ENCODE measurements around the gene TM7SF3. TPM values are rescaled to one million over a fixed set of nuclear protein-coding genes. Genes with fewer than 3 reads are reported as not detected.

The TM7SF3 gene
- total RNA-seq, 2 donors from 2014 or later = 22.5 to 24.3 TPM

GRCh38 chr12:27009881-27010301, 4.3 kb downstream of the TM7SF3 start:
- Mint-ChIP-seq H3K36me3 (ENCODE audit: low read depth) (peaks cover 7% of the 10 kb centered on the region), H3K4me1 (peaks cover 34% of the 10 kb centered on the region), H3K27me3 (no peaks in the 10 kb centered on the region), H3K27ac (no peak overlapping the region), H3K4me3 (no peak overlapping the region)
- ATAC-seq (no peak), DNase-seq (no peak)
- no peaks in the 10 kb centered on the region for H3K9me3 ChIP-seq (ENCODE audit: control insufficient read depth, low read length, poor library complexity, severe bottlenecking)

GRCh38 chr12:27008081-27008480, 6.1 kb downstream of the TM7SF3 start:
- Mint-ChIP-seq H3K4me1 (peaks cover 32% of the 10 kb centered on the region), H3K27ac (peak overlapping the region; percentile 21), H3K4me3 (no peak overlapping the region), H3K36me3 (ENCODE audit: low read depth) (peaks cover 7% of the 10 kb centered on the region), H3K27me3 (no peaks in the 10 kb centered on the region)
- no peaks in the 10 kb centered on the region for H3K9me3 ChIP-seq (ENCODE audit: control insufficient read depth, low read length, poor library complexity, severe bottlenecking)
- ATAC-seq (no peak), DNase-seq (no peak)

GRCh38 chr12:27006797-27007467, 7.3 kb downstream of the TM7SF3 start:
- Mint-ChIP-seq H3K36me3 (ENCODE audit: low read depth) (peaks cover 8% of the 10 kb centered on the region), H3K27me3 (no peaks in the 10 kb centered on the region), H3K4me3 (no peak overlapping the region), H3K27ac (no peak overlapping the region), H3K4me1 (peaks cover 31% of the 10 kb centered on the region)
- ATAC-seq (no peak), DNase-seq (no peak)
- no peaks in the 10 kb centered on the region for H3K9me3 ChIP-seq (ENCODE audit: control insufficient read depth, low read length, poor library complexity, severe bottlenecking)

GRCh38 chr12:27005495-27005894, 8.7 kb downstream of the TM7SF3 start:
- Mint-ChIP-seq H3K27ac (no peak overlapping the region), H3K4me3 (no peak overlapping the region), H3K27me3 (no peaks in the 10 kb centered on the region), H3K36me3 (ENCODE audit: low read depth) (peaks cover 4% of the 10 kb centered on the region), H3K4me1 (peaks cover 26% of the 10 kb centered on the region)
- H3K9me3 ChIP-seq (ENCODE audit: control insufficient read depth, low read length, poor library complexity, severe bottlenecking) = no peaks in the 10 kb centered on the region
- ATAC-seq = no peak
- DNase-seq = no peak

- Mint-ChIP-seq H3K36me3 (ENCODE audit: low read depth) (peaks cover 8% of the 10 kb centered on the region), H3K4me3 (no peak overlapping the region), H3K27me3 (no peaks in the 10 kb centered on the region), H3K27ac (no peak overlapping the region), H3K4me1 (peaks cover 22% of the 10 kb centered on the region)
- no peaks in the 10 kb centered on the region for H3K9me3 ChIP-seq (ENCODE audit: control insufficient read depth, low read length, poor library complexity, severe bottlenecking)
- no peak for DNase-seq
- ATAC-seq = no peak
These were observed 10.5 kb downstream of the TM7SF3 start for GRCh38 chr12:27003421-27004381.

- ATAC-seq = no peak
- DNase-seq = no peak
- Mint-ChIP-seq H3K27ac (no peak overlapping the region), H3K27me3 (no peaks in the 10 kb centered on the region), H3K4me3 (no peak overlapping the region), H3K4me1 (peaks cover 28% of the 10 kb centered on the region), H3K36me3 (ENCODE audit: low read depth) (peaks cover 19% of the 10 kb centered on the region)
- H3K9me3 ChIP-seq (ENCODE audit: control insufficient read depth, low read length, poor library complexity, severe bottlenecking) = no peaks in the 10 kb centered on the region
These were observed 12.0 kb downstream of the TM7SF3 start for GRCh38 chr12:27002141-27002540.

- H3K36me3 Mint-ChIP-seq (ENCODE audit: low read depth) = peaks cover 19% of the 10 kb centered on the region
- no peak overlapping the region for H3K4me3 Mint-ChIP-seq
- ATAC-seq (no peak), DNase-seq (no peak)
- H3K27ac Mint-ChIP-seq = no peak overlapping the region
- H3K4me1 Mint-ChIP-seq = peaks cover 28% of the 10 kb centered on the region
- H3K9me3 ChIP-seq (ENCODE audit: control insufficient read depth, low read length, poor library complexity, severe bottlenecking) = no peaks in the 10 kb centered on the region
- no peaks in the 10 kb centered on the region for H3K27me3 Mint-ChIP-seq
These were observed 12.5 kb downstream of the TM7SF3 start for GRCh38 chr12:27001663-27002062.

- Mint-ChIP-seq H3K36me3 (ENCODE audit: low read depth) (peaks cover 19% of the 10 kb centered on the region), H3K27ac (peak overlapping the region; percentile 54), H3K4me1 (peaks cover 28% of the 10 kb centered on the region), H3K27me3 (no peaks in the 10 kb centered on the region), H3K4me3 (no peak overlapping the region)
- H3K9me3 ChIP-seq (ENCODE audit: control insufficient read depth, low read length, poor library complexity, severe bottlenecking) = no peaks in the 10 kb centered on the region
- ATAC-seq = no peak
- DNase-seq = no peak
These were observed 13.2 kb downstream of the TM7SF3 start for GRCh38 chr12:27000961-27001360.

GRCh38 chr12:26997003-26997402, 17.2 kb downstream of the TM7SF3 start:
- H3K4me1 Mint-ChIP-seq = peaks cover 19% of the 10 kb centered on the region
- H3K27ac Mint-ChIP-seq = no peak overlapping the region
- no peaks in the 10 kb centered on the region for H3K9me3 ChIP-seq (ENCODE audit: control insufficient read depth, low read length, poor library complexity, severe bottlenecking)
- no peak for DNase-seq
- no peak overlapping the region for H3K4me3 Mint-ChIP-seq
- peaks cover 22% of the 10 kb centered on the region for H3K36me3 Mint-ChIP-seq (ENCODE audit: low read depth)
- ATAC-seq = no peak
- no peaks in the 10 kb centered on the region for H3K27me3 Mint-ChIP-seq

GRCh38 chr12:26995706-26996105, 18.5 kb downstream of the TM7SF3 start:
- no peak overlapping the region for H3K4me3 Mint-ChIP-seq
- H3K27ac Mint-ChIP-seq = no peak overlapping the region
- H3K4me1 Mint-ChIP-seq = peaks cover 13% of the 10 kb centered on the region
- H3K36me3 Mint-ChIP-seq (ENCODE audit: low read depth) = peaks cover 20% of the 10 kb centered on the region
- H3K9me3 ChIP-seq (ENCODE audit: control insufficient read depth, low read length, poor library complexity, severe bottlenecking) = no peaks in the 10 kb centered on the region
- DNase-seq (no peak), ATAC-seq (no peak)
- no peaks in the 10 kb centered on the region for H3K27me3 Mint-ChIP-seq

- ATAC-seq = no peak
- Mint-ChIP-seq H3K4me1 (peaks cover 19% of the 10 kb centered on the region), H3K36me3 (ENCODE audit: low read depth) (peaks cover 22% of the 10 kb centered on the region), H3K27ac (no peak overlapping the region), H3K4me3 (no peak overlapping the region), H3K27me3 (no peaks in the 10 kb centered on the region)
- no peak for DNase-seq
- no peaks in the 10 kb centered on the region for H3K9me3 ChIP-seq (ENCODE audit: control insufficient read depth, low read length, poor library complexity, severe bottlenecking)
These were observed 20.1 kb downstream of the TM7SF3 start for GRCh38 chr12:26994109-26994508.

- Mint-ChIP-seq H3K36me3 (ENCODE audit: low read depth) (peaks cover 12% of the 10 kb centered on the region), H3K27me3 (no peaks in the 10 kb centered on the region)
These were observed 22.4 kb downstream of the TM7SF3 start for GRCh38 chr12:26991826-26992225.

GRCh38 chr12:26989873-26990272, 24.3 kb downstream of the TM7SF3 start:
- H3K27me3 Mint-ChIP-seq = no peaks in the 10 kb centered on the region
- H3K36me3 Mint-ChIP-seq (ENCODE audit: low read depth) = peaks cover 14% of the 10 kb centered on the region
- H3K9me3 ChIP-seq (ENCODE audit: control insufficient read depth, low read length, poor library complexity, severe bottlenecking) = no peaks in the 10 kb centered on the region
- ATAC-seq (no peak), DNase-seq (no peak)
- H3K4me1 Mint-ChIP-seq = peaks cover 9% of the 10 kb centered on the region
- no peak overlapping the region for H3K27ac Mint-ChIP-seq
- H3K4me3 Mint-ChIP-seq = no peak overlapping the region

More at GRCh38 chr12:26991826-26992225, 22.4 kb downstream of the TM7SF3 start:
- Mint-ChIP-seq H3K4me1 (peaks cover 8% of the 10 kb centered on the region), H3K27ac (no peak overlapping the region), H3K4me3 (no peak overlapping the region)
- no peak for ATAC-seq
- no peak for DNase-seq
- no peaks in the 10 kb centered on the region for H3K9me3 ChIP-seq (ENCODE audit: control insufficient read depth, low read length, poor library complexity, severe bottlenecking)
